Esophagus muscularis mucosa (tissue), 3 donors: Measurements from ENCODE around the gene SQSTM1.

Source experiments
- POLR2A ChIP-seq: fragments of 450-650 bp; IDR thresholded peaks from one replicate; pipeline ENCODE4 v1.6.1; 2017; ENCODE audit warnings: antibody characterized with exemption, moderate library complexity, mild to moderate bottlenecking, low read depth
- POLR2AphosphoS5 ChIP-seq, 2 donors: sonication (generic); formaldehyde crosslinking; IDR thresholded peaks; one replicate each; pipeline ENCODE4 v1.6.1; 2017; ENCODE audit warnings: antibody characterized with exemption in 2 of 2
- TF ChIP-seq, protein P1 (sequence below), 3 experiments: fragments of 200-600 bp in 2 of 3; fragments of 450-650 bp in 1 of 3; sonication (generic) in 2 of 3; IDR thresholded peaks; one replicate each; pipeline ENCODE4 v1.5.1; 2017 to 2019; ENCODE audit warnings: antibody characterized with exemption in 3 of 3, mild to moderate bottlenecking in 2 of 3, moderate library complexity in 1 of 3

DNA sequence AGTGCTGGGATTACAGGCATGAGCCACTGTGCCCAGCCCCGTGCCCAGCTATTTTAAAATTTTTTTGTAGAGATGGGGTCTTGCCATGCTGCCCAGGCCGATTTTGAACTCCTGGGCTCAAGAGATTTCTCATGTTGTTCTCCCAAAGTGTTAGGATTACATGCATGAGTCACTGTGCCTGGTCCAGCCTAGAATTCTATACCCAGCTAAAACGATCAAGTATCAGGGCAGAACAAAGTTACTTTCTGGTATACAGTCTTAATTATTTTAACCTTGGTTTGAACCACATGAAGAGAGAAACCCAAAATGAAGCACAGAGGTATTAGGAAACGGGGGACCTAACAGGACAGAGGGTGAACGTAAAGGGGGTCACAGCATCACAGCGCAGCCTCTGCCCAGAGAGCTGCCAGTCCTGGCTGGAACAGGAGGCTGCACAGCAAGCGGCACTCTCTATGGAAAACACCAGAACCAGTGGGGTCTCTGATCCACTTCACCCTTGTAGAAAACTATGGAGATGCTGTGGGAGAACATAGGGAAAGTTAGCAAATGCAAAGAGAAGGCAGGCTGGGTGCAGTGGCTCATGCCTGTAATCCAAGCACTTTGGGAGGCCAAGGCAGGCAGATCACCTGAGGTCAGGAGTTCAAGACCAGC lies 10.2 kb downstream of the SQSTM1 start:
- TF ChIP-seq POLR2AphosphoS5 (IDR thresholded peaks at IDR 0.05) (peak in 1 of 2 donors; percentile 7), POLR2A (no peak)
- TF ChIP-seq, protein P1, sequence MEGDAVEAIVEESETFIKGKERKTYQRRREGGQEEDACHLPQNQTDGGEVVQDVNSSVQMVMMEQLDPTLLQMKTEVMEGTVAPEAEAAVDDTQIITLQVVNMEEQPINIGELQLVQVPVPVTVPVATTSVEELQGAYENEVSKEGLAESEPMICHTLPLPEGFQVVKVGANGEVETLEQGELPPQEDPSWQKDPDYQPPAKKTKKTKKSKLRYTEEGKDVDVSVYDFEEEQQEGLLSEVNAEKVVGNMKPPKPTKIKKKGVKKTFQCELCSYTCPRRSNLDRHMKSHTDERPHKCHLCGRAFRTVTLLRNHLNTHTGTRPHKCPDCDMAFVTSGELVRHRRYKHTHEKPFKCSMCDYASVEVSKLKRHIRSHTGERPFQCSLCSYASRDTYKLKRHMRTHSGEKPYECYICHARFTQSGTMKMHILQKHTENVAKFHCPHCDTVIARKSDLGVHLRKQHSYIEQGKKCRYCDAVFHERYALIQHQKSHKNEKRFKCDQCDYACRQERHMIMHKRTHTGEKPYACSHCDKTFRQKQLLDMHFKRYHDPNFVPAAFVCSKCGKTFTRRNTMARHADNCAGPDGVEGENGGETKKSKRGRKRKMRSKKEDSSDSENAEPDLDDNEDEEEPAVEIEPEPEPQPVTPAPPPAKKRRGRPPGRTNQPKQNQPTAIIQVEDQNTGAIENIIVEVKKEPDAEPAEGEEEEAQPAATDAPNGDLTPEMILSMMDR (IDR thresholded peaks at IDR 0.05), result no peak
